Fibroblast of lung (primary cell): ENCODE results near the gene P2RY11. TPM values are rescaled to one million over a fixed set of nuclear protein-coding genes. Genes with fewer than 3 reads are reported as not detected.

Experiments
- DNase-seq, 2 donors: peaks; one replicate each; pipeline versions ENCODE4 v3.0.0 to v3.0.0-alpha.2; 2010; ENCODE audit warnings: low read depth in 2 of 2
- H2AFZ ChIP-seq: 2 replicates; pipeline ENCODE4 v1.5.1; 2012; ENCODE audit warnings: low read length, control low read depth, inconsistent platforms
- H3K27ac ChIP-seq: 2 replicates; pipeline ENCODE4 v1.5.1; 2011; ENCODE audit warnings: low read length, control low read depth; ENCODE audit not compliant: insufficient read depth
- H3K27me3 ChIP-seq: 2 replicates; pipeline ENCODE4 v1.5.1; 2011; ENCODE audit warnings: mild to moderate bottlenecking, low read length; ENCODE audit not compliant: control insufficient read depth, insufficient read depth
- H3K36me3 ChIP-seq: 2 replicates; pipeline ENCODE4 v1.5.1; 2011; ENCODE audit warnings: low read length; ENCODE audit not compliant: control insufficient read depth, insufficient read depth
- H3K4me1 ChIP-seq: 2 replicates; pipeline ENCODE4 v1.5.1; 2011; ENCODE audit warnings: low read length; ENCODE audit not compliant: control insufficient read depth, insufficient read depth; ENCODE audit errors: extremely low read depth
- H3K4me2 ChIP-seq: 2 replicates; pipeline ENCODE4 v1.5.1; 2011; ENCODE audit warnings: low read length, control low read depth; ENCODE audit not compliant: insufficient read depth; ENCODE audit errors: extremely low read depth
- H3K4me3 ChIP-seq, 4 experiments: fragments of 200-600 bp in 1 of 4; sonication (generic) in 1 of 4; replicated peaks in 1 of 4; 2 replicates each; pipeline ENCODE4 v1.5.1; 2011 to 2016; ENCODE audit warnings: low read length in 4 of 4, low read depth in 3 of 4, mild to moderate bottlenecking in 3 of 4, control low read depth in 2 of 4, inconsistent platforms in 1 of 4, mixed read lengths in 1 of 4; ENCODE audit not compliant: insufficient read depth in 1 of 4; ENCODE audit errors: control extremely low read depth in 1 of 4
- H3K79me2 ChIP-seq: 2 replicates; pipeline ENCODE4 v1.5.1; 2012; ENCODE audit warnings: mild to moderate bottlenecking, low read length, inconsistent platforms; ENCODE audit not compliant: control insufficient read depth, insufficient read depth
- H3K9ac ChIP-seq: 2 replicates; pipeline ENCODE4 v1.5.1; 2011; ENCODE audit warnings: mild to moderate bottlenecking, low read length, control low read depth; ENCODE audit not compliant: insufficient read depth
- H3K9me3 ChIP-seq: 2 replicates; pipeline ENCODE4 v1.5.1; 2012; ENCODE audit warnings: low read depth, low read length; ENCODE audit not compliant: control insufficient read depth, insufficient read depth
- H4K20me1 ChIP-seq: 2 replicates; pipeline ENCODE4 v1.5.1; 2011; ENCODE audit warnings: low read length; ENCODE audit not compliant: control insufficient read depth, insufficient read depth; ENCODE audit errors: extremely low read depth
- EZH2 ChIP-seq: IDR thresholded peaks from 2 replicates; pipeline ENCODE4 v1.5.1; 2012; ENCODE audit warnings: low read length, control low read depth, mild to moderate bottlenecking; ENCODE audit errors: missing control alignments
- polyA plus RNA-seq, 2 donors: library from polyadenylated mRNA; depleted of rRNA in 1 of 2; stranded (reverse) in 1 of 2; unstranded in 1 of 2; fragments of >200 nt; gene quantifications; 2 replicates each; pipeline ENCODE4 v1.2.1, GENCODE V29; 2011 to 2012; ENCODE audit warnings: missing spikeins in 1 of 2
- total RNA-seq: library from RNA; depleted of rRNA; stranded (reverse); fragments of >200 nt; gene quantifications from 2 replicates; pipeline ENCODE4 v1.2.1, GENCODE V29; 2014
- TF ChIP-seq, protein P1 (sequence below), 2 donors: IDR thresholded peaks in 1 of 2; conservative IDR thresholded peaks in 1 of 2; 1 replicate in 1 of 2; 2 replicates in 1 of 2; pipeline ENCODE4 v1.5.1; 2011 to 2012; ENCODE audit warnings: low read length in 2 of 2, control low read depth in 1 of 2, inconsistent platforms in 1 of 2, low read depth in 1 of 2, mild to moderate bottlenecking in 1 of 2

Gene P2RY11
- total and polyA plus RNA-seq, 2 donors (not counting 1 experiment from before 2014, with no cell fraction given), result 0.68 to 3.3 TPM

DNA sequence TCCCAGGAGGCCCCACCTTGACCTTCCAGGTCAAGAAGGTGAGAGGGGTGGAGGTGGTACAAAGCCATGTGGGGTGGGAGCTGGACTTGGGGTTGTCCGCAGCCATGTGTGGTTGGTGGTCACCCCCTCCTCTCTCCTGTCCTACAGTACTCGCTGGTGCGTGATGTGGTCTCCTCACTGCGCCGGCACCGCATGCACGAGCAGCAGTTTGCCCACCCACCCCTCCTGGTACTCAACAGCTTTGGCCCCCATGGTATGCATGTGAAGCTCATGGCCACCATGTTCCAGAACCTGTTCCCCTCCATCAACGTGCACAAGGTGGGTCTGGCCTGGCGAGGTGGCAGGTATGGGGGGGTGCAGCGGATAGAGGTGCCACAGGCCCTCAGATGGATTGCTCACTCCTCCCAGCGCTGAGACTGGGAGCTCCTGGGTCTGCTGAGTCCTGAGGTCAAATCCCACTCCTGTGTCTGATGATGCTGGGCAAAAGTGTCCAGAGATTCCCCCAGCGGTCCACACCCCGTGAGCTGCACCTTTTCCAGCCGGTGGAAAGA, 3.6 kb upstream of the P2RY11 start:
- Histone ChIP-seq H3K27ac (no peak overlapping the region), H3K4me1 (peaks cover 8% of the 10 kb centered on the region), H3K9me3 (no peaks in the 10 kb centered on the region), H3K36me3 (peaks cover 28% of the 10 kb centered on the region), H3K4me3 (no peak overlapping the region), H3K27me3 (no peaks in the 10 kb centered on the region), H4K20me1 (no peaks in the 10 kb centered on the region), H3K4me2 (peak overlapping the region; percentile 96), H2AFZ (no peak overlapping the region), H3K9ac (no peak overlapping the region), H3K79me2 (peaks cover 22% of the 10 kb centered on the region)
- no peak for TF ChIP-seq EZH2
- TF ChIP-seq, protein P1, sequence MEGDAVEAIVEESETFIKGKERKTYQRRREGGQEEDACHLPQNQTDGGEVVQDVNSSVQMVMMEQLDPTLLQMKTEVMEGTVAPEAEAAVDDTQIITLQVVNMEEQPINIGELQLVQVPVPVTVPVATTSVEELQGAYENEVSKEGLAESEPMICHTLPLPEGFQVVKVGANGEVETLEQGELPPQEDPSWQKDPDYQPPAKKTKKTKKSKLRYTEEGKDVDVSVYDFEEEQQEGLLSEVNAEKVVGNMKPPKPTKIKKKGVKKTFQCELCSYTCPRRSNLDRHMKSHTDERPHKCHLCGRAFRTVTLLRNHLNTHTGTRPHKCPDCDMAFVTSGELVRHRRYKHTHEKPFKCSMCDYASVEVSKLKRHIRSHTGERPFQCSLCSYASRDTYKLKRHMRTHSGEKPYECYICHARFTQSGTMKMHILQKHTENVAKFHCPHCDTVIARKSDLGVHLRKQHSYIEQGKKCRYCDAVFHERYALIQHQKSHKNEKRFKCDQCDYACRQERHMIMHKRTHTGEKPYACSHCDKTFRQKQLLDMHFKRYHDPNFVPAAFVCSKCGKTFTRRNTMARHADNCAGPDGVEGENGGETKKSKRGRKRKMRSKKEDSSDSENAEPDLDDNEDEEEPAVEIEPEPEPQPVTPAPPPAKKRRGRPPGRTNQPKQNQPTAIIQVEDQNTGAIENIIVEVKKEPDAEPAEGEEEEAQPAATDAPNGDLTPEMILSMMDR (conservative IDR thresholded peaks at IDR 0.05 in 1 of 2, IDR thresholded peaks at IDR 0.05 in 1 of 2; ENCODE audit: low read depth in 1 of 2, low read length in 2 of 2), result no peak
- DNase-seq, result no peak

DNA sequence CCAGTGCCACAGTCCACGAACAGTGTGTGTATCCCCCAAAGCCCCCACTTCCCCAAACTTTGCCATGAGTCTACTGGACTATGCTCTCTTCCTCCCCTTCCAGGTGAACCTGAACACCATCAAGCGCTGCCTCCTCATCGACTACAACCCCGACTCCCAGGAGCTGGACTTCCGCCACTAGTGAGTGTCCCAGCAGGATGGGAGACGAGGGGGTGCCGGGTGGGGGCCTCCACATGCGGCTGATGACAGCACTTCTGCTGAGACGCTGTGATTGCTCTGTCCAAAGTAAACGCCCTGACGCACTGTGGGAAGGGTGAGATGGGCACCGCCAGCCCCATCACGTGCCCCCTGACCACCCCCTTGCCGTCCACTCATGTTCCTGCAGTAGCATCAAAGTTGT, 2.0 kb upstream of the P2RY11 start:
- no peak overlapping the region for H3K4me2 ChIP-seq
- no peaks in the 10 kb centered on the region for H4K20me1 ChIP-seq
- TF ChIP-seq EZH2, result no peak
- TF ChIP-seq, protein P1 (conservative IDR thresholded peaks at IDR 0.05 in 1 of 2, IDR thresholded peaks at IDR 0.05 in 1 of 2; ENCODE audit: low read depth in 1 of 2, low read length in 2 of 2), result no peak
- no peak overlapping the region for H2AFZ ChIP-seq
- peaks cover 8% of the 10 kb centered on the region for H3K4me1 ChIP-seq
- H3K27ac ChIP-seq, result no peak overlapping the region
- H3K27me3 ChIP-seq, result no peaks in the 10 kb centered on the region
- no peak for DNase-seq
- peaks cover 32% of the 10 kb centered on the region for H3K36me3 ChIP-seq
- H3K9me3 ChIP-seq, result no peaks in the 10 kb centered on the region
- H3K79me2 ChIP-seq, result peaks cover 22% of the 10 kb centered on the region
- H3K9ac ChIP-seq, result no peak overlapping the region
- H3K4me3 ChIP-seq, result no peak overlapping the region

- no peak for DNase-seq
- no peaks in the 10 kb centered on the region for H3K27me3 ChIP-seq
- TF ChIP-seq EZH2, result no peak
- TF ChIP-seq, protein P1 (conservative IDR thresholded peaks at IDR 0.05 in 1 of 2, IDR thresholded peaks at IDR 0.05 in 1 of 2; ENCODE audit: low read depth in 1 of 2, low read length in 2 of 2), result no peak
- H4K20me1 ChIP-seq, result no peaks in the 10 kb centered on the region
- no peak overlapping the region for H2AFZ ChIP-seq
- H3K4me2 ChIP-seq, result no peak overlapping the region
- no peak overlapping the region for H3K4me3 ChIP-seq
- no peaks in the 10 kb centered on the region for H3K9me3 ChIP-seq
- no peak overlapping the region for H3K9ac ChIP-seq
- no peak overlapping the region for H3K27ac ChIP-seq
- peaks cover 8% of the 10 kb centered on the region for H3K4me1 ChIP-seq
- H3K79me2 ChIP-seq, result peaks cover 22% of the 10 kb centered on the region
- H3K36me3 ChIP-seq, result peaks cover 38% of the 10 kb centered on the region
Measured at GRCh38 chr19:10110076-10110971, 1.2 kb upstream of the P2RY11 start.
